Trophoblast cell (in vitro differentiated cells and primary cell): ENCODE results near the gene RALGAPA2.

Experiments
- DNase-seq, 2 donors: peaks; one replicate each; pipeline ENCODE4 v3.0.0-alpha.2; 2016
- H2AFZ ChIP-seq: 2 replicates; pipeline ENCODE4 v1.6.1; 2013; ENCODE audit warnings: low read length, moderate library complexity, mild to moderate bottlenecking; ENCODE audit not compliant: insufficient read depth, poor library complexity
- H2AK5ac ChIP-seq: 2 replicates; pipeline ENCODE4 v1.6.1; 2013; ENCODE audit warnings: mild to moderate bottlenecking, low read length
- H2BK120ac ChIP-seq: 2 replicates; pipeline ENCODE4 v1.6.1; 2013; ENCODE audit warnings: low read length, mild to moderate bottlenecking, moderate library complexity; ENCODE audit not compliant: insufficient read depth, poor library complexity
- H2BK12ac ChIP-seq: 2 replicates; pipeline ENCODE4 v1.6.1; 2013; ENCODE audit warnings: mild to moderate bottlenecking, low read length, moderate library complexity
- H2BK5ac ChIP-seq: 2 replicates; pipeline ENCODE4 v1.6.1; 2013; ENCODE audit warnings: low read length, low read depth, moderate library complexity, mild to moderate bottlenecking; ENCODE audit not compliant: poor library complexity
- H3K14ac ChIP-seq: 2 replicates; pipeline ENCODE4 v1.6.1; 2013; ENCODE audit warnings: mild to moderate bottlenecking, low read length
- H3K18ac ChIP-seq: 2 replicates; pipeline ENCODE4 v1.6.1; 2013; ENCODE audit warnings: mild to moderate bottlenecking, low read length
- H3K23ac ChIP-seq: 2 replicates; pipeline ENCODE4 v1.6.1; 2013; ENCODE audit warnings: low read length
- H3K27ac ChIP-seq: 2 replicates; pipeline ENCODE4 v1.5.1; 2013; ENCODE audit warnings: low read depth, mild to moderate bottlenecking, inconsistent platforms, low read length, moderate library complexity
- H3K27me3 ChIP-seq: 2 replicates; pipeline ENCODE4 v1.6.1; 2013; ENCODE audit warnings: inconsistent platforms, mild to moderate bottlenecking, low read length, moderate library complexity; ENCODE audit not compliant: insufficient read depth
- H3K36me3 ChIP-seq, 2 experiments: 1 replicate in 1 of 2; 2 replicates in 1 of 2; pipeline ENCODE4 v1.6.1; 2013; ENCODE audit warnings: low read length in 2 of 2, mild to moderate bottlenecking in 2 of 2, moderate library complexity in 1 of 2; ENCODE audit not compliant: insufficient read depth in 2 of 2, control insufficient read depth in 1 of 2
- H3K4ac ChIP-seq: 2 replicates; pipeline ENCODE4 v1.6.1; 2013; ENCODE audit warnings: low read depth, mild to moderate bottlenecking, low read length, moderate library complexity
- H3K4me1 ChIP-seq, 2 experiments: 1 replicate in 1 of 2; 2 replicates in 1 of 2; pipeline ENCODE4 v1.6.1; 2013; ENCODE audit warnings: low read length in 2 of 2, mild to moderate bottlenecking in 2 of 2, moderate library complexity in 1 of 2; ENCODE audit not compliant: insufficient read depth in 2 of 2, control insufficient read depth in 1 of 2
- H3K4me2 ChIP-seq: 2 replicates; pipeline ENCODE4 v1.6.1; 2013; ENCODE audit warnings: inconsistent platforms, mild to moderate bottlenecking, low read length, moderate library complexity
- H3K4me3 ChIP-seq: 2 replicates; pipeline ENCODE4 v1.5.1; 2013; ENCODE audit warnings: mild to moderate bottlenecking, low read depth, low read length, inconsistent platforms
- H3K79me1 ChIP-seq: one replicate; pipeline ENCODE4 v1.6.1; 2013; ENCODE audit warnings: low read length
- H3K79me2 ChIP-seq: 2 replicates; pipeline ENCODE4 v1.6.1; 2013; ENCODE audit warnings: low read length, mild to moderate bottlenecking; ENCODE audit not compliant: control insufficient read depth, insufficient read depth, poor library complexity
- H3K9ac ChIP-seq: 2 replicates; pipeline ENCODE4 v1.6.1; 2013; ENCODE audit warnings: mild to moderate bottlenecking, low read length
- H3K9me3 ChIP-seq: 2 replicates; pipeline ENCODE4 v1.6.1; 2013; ENCODE audit warnings: low read depth, mild to moderate bottlenecking, control low read depth, inconsistent platforms, low read length; ENCODE audit not compliant: insufficient read depth
- H4K12ac ChIP-seq: 2 replicates; pipeline ENCODE4 v1.6.1; 2013; ENCODE audit warnings: low read depth, mild to moderate bottlenecking, low read length, moderate library complexity
- H4K8ac ChIP-seq: 2 replicates; pipeline ENCODE4 v1.6.1; 2013; ENCODE audit warnings: low read depth, mild to moderate bottlenecking, low read length, moderate library complexity
- H4K91ac ChIP-seq: one replicate; pipeline ENCODE4 v1.6.1; 2013; ENCODE audit warnings: low read depth, mild to moderate bottlenecking, low read length, moderate library complexity
- WGBS: extraction: QIAGEN DNeasy Blood & Tissue Kit; methylation state at CpG from one replicate; pipeline ENCODE4 v1.1.7; 2013; ENCODE audit warnings: missing lambda C conversion rate; ENCODE audit not compliant: insufficient read length, insufficient coverage; ENCODE audit errors: extremely low coverage; 5-methylcytosine and 5-hydroxymethylcytosine counted together

RALGAPA2 gene

DNA sequence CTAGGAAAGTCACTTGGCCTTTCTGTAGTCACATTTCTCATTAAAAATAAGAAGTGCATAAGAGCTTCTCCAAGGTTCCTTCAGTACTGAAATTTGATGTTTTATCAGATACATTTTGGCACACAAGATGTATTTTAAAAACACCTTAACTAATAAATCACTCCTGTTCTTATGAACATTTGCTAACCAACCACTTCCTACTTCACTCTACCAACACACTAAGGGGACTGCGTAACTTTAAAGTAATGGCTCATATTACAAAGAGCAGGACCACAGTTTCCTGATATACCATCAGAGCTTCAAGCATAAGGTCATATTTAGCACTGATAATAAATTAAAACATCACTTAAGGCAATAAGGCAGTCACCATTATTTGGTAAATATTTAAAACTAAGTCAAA is 104.4 kb downstream of the RALGAPA2 start:
- Histone ChIP-seq H3K9me3 (no peaks in the 10 kb centered on the region), H3K4me1 (no peaks in the 10 kb centered on the region), H2BK5ac (no peak overlapping the region), H2BK12ac (no peak overlapping the region), H3K27ac (no peak overlapping the region), H2AFZ (no peak overlapping the region), H3K23ac (no peak overlapping the region), H3K79me1 (no peaks in the 10 kb centered on the region), H4K91ac (no peak overlapping the region), H3K14ac (no peak overlapping the region), H3K4me2 (no peak overlapping the region), H3K18ac (no peak overlapping the region), H2BK120ac (no peak overlapping the region), H4K8ac (no peak overlapping the region), H3K27me3 (no peaks in the 10 kb centered on the region), H3K4ac (no peak overlapping the region), H3K79me2 (no peaks in the 10 kb centered on the region), H2AK5ac (no peak overlapping the region), H3K9ac (no peak overlapping the region), H3K4me3 (no peak overlapping the region), H4K12ac (no peak overlapping the region), H3K36me3 (no peaks in the 10 kb centered on the region)
- DNase-seq: no peak
- WGBS: no CpG with 5 or more reads among the region's 1 CpG

DNA sequence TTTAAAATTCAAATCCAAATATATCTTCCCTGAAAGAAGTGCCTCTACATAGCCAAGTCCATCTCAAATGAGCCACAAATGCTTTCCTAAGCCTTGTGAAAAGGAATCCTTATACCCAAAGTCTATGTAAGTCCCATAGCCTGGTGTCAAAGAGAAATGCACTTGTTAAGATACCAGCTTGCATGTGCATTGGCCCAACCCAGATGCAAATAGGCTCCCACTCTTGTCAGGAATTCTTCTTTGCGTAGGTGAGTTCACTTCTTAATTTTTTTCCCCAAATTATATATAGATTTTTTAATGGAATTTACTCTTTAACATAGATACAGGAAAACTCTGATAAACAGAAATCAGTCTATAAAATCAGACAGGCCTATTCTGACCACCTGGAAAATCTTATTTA is 105.6 kb downstream of the RALGAPA2 start:
- Histone ChIP-seq H4K91ac (no peak overlapping the region), H3K9me3 (no peaks in the 10 kb centered on the region), H3K4me3 (no peak overlapping the region), H2BK12ac (no peak overlapping the region), H3K23ac (no peak overlapping the region), H3K27me3 (no peaks in the 10 kb centered on the region), H3K4me2 (no peak overlapping the region), H2BK5ac (no peak overlapping the region), H3K18ac (no peak overlapping the region), H3K14ac (no peak overlapping the region), H3K36me3 (no peaks in the 10 kb centered on the region), H3K9ac (no peak overlapping the region), H2AK5ac (no peak overlapping the region), H2AFZ (no peak overlapping the region), H3K79me1 (no peaks in the 10 kb centered on the region), H4K8ac (no peak overlapping the region), H3K27ac (no peak overlapping the region), H3K4ac (no peak overlapping the region), H4K12ac (no peak overlapping the region), H3K4me1 (no peaks in the 10 kb centered on the region), H2BK120ac (no peak overlapping the region), H3K79me2 (no peaks in the 10 kb centered on the region)
- no peak for DNase-seq
- WGBS: no CpG with 5 or more reads among the region's 1 CpG

- Histone ChIP-seq H3K9me3 (no peaks in the 10 kb centered on the region), H3K27me3 (no peaks in the 10 kb centered on the region), H3K4me2 (no peak overlapping the region), H3K36me3 (no peaks in the 10 kb centered on the region), H2AFZ (no peak overlapping the region), H3K79me2 (no peaks in the 10 kb centered on the region), H4K91ac (no peak overlapping the region), H3K27ac (no peak overlapping the region), H2BK120ac (no peak overlapping the region), H4K12ac (no peak overlapping the region), H3K4me1 (no peaks in the 10 kb centered on the region), H3K9ac (no peak overlapping the region), H2BK12ac (no peak overlapping the region), H3K23ac (no peak overlapping the region), H3K4me3 (no peak overlapping the region), H4K8ac (no peak overlapping the region), H2BK5ac (no peak overlapping the region), H3K14ac (no peak overlapping the region), H2AK5ac (no peak overlapping the region), H3K18ac (no peak overlapping the region), H3K4ac (no peak overlapping the region), H3K79me1 (no peaks in the 10 kb centered on the region)
- WGBS: no CpG with 5 or more reads among the region's 3 CpGs
- DNase-seq: no peak
These were observed 106.4 kb downstream of the RALGAPA2 start for GRCh38 chr20:20606050-20606449.

DNA sequence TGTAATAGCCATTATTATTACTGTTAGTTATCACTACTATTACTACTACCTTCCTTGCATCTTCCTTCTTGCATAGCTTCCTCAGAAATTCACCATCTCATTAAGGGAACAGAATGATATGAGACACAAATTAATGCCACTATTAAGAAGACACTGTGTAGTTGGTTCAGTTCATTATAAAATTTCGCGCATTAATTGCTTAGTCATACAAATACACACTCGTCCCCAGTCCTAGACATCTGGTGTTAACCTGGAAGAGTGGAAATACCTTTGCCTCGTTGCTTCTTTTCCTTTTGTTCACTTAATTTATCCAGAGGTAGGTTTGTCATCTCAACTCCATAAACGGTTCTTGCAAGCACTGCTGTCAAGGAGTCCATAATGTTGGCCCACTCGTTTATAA is 107.5 kb downstream of the RALGAPA2 start:
- no peak overlapping the region for H3K4me3 ChIP-seq
- H4K8ac ChIP-seq: no peak overlapping the region
- H2AFZ ChIP-seq: no peak overlapping the region
- H3K9ac ChIP-seq: no peak overlapping the region
- H3K79me1 ChIP-seq: no peaks in the 10 kb centered on the region
- no peak overlapping the region for H4K91ac ChIP-seq
- H3K4ac ChIP-seq: no peak overlapping the region
- no peaks in the 10 kb centered on the region for H3K36me3 ChIP-seq
- no peak overlapping the region for H4K12ac ChIP-seq
- no peaks in the 10 kb centered on the region for H3K79me2 ChIP-seq
- no peak overlapping the region for H3K4me2 ChIP-seq
- H3K27me3 ChIP-seq: no peaks in the 10 kb centered on the region
- H3K9me3 ChIP-seq: no peaks in the 10 kb centered on the region
- no peak overlapping the region for H3K14ac ChIP-seq
- H2BK5ac ChIP-seq: no peak overlapping the region
- H2BK12ac ChIP-seq: no peak overlapping the region
- H3K18ac ChIP-seq: no peak overlapping the region
- no peak overlapping the region for H2AK5ac ChIP-seq
- H2BK120ac ChIP-seq: no peak overlapping the region
- DNase-seq: no peak
- H3K23ac ChIP-seq: no peak overlapping the region
- no peaks in the 10 kb centered on the region for H3K4me1 ChIP-seq
- no peak overlapping the region for H3K27ac ChIP-seq
- WGBS: no CpG with 5 or more reads among the region's 6 CpGs
